GM19372 (cell line): Measurements from ENCODE around the gene OGDHL.
A peak's percentile ranks its signal among the peaks of the same experiment; 100 is the strongest.
"Not testable (repeated sequence)": the region's sequence is repeated elsewhere in the genome, so short reads cannot be mapped to it uniquely, and the experiment has no call there.

Experiments
- ATAC-seq: cut with Tn5 transposase; IDR thresholded peaks from one replicate; pipeline ENCODE4 v1.9.1; 2021; ENCODE audit warnings: mild to moderate bottlenecking, low read depth, moderate library complexity; ENCODE audit not compliant: unreplicated experiment

The OGDHL gene

DNA sequence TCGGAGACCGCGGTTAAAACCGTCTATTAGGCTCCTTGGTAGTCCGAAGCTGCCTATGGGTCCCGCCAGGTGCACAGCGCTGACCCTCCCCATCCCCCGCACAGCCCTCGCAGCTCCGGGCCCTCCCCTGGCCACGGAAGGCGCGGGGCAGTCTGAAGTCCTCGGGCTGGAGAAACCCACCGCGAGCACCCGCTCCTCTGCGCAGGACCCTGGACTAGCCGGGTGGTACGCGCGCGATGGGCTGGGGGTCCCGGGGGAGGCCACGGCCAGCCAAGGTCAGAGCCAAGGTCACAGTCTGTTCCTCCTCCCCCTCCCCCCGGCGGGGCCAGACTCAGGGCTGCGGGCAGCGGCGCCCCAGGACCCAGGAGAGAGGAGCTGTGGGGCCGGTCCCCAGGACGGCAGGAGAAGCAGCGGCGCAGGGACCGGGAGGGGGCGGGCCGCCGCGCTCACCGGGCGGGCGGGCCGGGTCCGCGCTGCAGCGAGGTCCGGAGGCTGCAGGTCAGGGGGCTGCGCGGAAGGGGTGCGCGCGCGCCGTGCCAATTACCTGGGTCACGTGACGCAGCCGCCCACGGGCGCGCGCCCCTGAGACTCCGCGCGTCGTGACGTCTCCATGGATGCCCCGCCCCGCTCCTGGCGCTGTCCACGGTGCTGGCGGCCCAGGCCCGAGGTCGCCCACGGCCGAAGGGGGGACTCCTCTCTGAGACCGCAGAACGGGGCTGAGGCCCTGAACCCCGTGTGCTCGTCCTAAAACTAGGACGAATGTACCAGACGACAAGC lies at the start of gene OGDHL:
OGDHL (minus strand) TSS at position 535 of the 777 bp plus-strand sequence. CDS start 3,731 bp downstream, outside the sequence.
- ATAC-seq: peak; percentile 79

DNA sequence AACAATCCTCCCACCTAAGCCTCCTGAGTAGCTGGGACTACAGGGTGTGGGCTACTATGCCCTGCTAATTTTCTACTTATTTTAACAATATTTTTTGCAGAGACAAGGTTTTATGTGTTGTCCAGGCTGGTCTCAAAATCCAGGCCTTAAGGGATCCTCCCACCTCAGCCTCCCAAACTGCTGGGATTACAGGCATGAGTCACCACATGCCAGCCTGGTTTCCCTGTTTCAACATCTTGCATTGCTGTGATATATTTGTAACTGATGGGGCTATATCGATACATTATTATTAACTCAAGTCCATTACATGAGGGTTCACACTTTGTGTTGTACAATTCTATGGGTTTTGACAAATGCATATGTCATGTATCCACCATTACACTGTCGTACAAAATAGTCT lies 41.9 kb upstream of the OGDHL start:
- no peak for ATAC-seq

DNA sequence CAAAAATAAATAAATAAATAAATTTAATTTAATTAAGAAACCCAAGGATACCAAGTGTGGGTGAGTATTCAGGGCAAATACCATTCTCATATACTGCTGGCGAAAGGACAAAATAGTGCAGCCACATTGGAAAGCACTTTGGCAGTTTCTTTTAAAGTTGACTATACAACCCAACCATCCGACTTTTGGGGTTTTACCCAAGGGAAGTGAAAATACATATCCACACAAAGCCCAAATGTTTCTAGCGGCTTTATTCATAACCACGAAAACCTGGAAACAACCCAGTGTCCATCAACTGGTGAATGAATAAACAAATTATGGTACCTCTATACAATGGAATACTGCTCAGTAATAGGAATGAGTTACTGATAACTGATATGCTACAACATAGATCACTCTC lies 36.2 kb upstream of the OGDHL start:
- ATAC-seq: no peak

DNA sequence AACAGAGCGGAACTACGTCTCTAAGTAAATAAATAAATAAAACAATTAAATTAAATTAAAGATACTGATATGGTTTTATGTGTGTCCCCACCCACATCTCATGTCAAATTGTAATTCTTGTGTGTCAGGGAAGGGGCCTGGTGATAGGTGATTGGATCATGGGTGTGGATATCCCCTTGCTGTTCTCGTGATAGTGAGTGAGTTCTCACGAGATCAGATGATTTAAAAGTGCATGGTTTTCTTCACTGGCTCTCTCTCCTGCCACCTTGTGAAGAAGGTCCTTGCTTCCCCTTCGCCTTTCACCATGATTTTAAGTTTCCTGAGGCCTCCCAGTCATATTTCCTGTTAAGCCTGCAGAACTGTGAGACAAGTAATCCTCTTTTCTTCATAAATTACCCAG lies 29.0 kb upstream of the OGDHL start:
- ATAC-seq: no peak

DNA sequence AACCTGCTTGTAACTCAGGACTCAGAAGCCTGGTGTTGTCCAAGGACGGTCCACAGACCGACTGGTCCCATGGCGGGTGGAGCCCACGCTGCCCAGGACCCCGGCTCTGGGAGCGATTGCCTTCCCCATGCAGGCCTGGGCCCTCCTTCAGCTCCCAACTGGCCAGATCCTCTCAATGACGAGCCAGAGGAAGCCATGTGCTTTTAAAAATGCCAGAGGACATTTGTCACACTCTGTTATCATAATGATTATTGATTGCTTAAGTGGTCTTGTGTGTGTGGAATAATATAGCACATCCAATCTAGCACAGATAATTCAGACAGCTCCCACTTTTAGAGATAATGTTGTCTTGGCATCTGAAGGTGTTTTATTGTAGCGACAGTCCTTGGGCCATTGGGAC lies 22.6 kb upstream of the OGDHL start:
- ATAC-seq: no peak

DNA sequence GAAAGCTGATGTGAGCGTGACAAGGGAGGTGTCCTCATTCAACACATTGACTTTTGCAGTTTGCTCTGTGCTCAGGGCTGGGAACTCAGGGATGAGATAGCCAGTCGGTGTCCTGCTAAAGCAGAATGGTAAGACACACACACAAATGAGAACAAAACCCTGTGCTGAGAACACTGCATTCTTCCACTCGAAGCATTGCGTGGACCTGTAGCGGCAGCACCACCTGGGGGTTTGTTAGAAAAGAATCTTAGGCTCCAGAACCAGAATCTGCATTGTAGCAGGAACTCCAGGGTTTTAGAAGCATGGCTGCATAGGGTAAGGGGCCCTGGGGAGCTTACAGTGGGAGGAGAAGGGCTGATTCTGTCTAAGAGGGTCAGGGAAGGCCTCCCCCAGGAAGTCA lies 21.5 kb upstream of the OGDHL start:
- ATAC-seq: no peak

DNA sequence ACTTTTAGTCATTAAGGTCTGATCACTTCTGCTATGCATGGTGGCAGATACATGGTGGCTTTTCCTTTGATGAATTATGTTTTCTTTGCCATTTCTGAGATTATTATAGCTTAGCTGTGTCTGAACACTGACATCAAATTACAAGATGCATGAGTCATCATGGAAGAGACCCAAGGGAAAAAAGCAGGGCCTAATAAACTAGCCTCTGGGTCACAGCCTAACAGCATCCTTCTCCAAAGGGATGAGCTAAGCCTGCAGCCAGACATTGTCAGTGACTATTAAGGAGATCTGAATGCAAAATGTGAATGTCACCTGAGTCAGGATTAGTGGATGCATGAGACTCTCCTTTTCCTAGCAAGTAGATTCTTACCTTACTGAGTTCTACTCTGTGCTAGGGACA lies 19.1 kb upstream of the OGDHL start:
- ATAC-seq: no peak

DNA sequence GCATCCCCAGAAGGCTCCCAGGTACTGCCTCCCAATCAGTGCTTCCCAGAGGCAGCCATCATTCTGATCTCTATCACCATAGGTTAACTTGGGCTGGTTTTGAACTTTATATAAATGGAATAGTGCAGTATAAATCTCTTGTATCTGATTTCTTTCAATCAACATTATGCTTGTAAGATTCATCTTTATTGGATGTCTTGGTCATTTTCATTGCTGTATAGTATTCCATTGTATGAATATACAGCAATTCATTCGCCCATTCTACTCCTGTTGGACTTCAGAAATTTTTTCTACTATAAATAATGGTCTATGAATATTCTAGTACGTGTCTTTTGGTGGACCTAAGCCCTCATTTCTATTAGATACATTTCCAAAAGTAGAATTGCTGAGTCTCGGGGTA lies 16.1 kb upstream of the OGDHL start:
- ATAC-seq: no peak

DNA sequence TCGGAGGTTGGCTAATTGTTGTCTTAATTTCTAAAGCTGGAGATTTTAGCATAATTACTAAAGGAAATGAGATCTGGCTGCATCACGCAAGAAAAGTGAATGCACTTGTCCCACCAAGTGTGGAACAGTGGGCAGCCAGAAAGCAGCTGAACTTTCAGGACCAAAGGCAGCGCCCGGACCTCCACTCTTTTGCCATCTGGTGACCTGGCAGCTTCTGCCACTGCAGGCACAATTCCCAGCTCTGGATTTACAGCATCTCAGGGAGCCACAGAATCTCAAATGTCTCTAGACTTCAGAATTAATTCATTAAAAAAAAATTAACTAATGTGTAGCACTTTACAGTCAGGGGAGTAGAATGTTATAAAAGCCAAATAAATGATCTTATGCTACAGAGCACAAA lies 14.7 kb upstream of the OGDHL start:
- no peak for ATAC-seq

DNA sequence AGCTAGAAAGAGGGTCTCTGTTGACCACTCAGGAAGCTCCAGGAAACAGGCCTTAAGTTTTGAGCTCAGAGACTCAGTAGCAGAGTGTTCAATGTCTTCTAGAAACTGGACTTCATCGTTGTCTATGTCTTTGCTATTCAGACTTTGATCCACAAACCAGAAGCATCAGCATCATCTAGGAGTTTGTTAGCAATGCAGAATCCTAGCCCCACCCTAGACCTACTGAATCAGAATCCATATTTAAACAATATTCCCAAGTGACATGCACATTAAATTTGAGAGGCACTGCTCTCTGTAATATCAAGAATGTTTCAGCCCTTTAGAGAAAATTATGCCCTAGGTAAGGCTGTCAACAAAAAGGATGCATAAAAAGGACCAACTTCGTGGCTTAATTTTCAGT lies 12.9 kb upstream of the OGDHL start:
- no peak for ATAC-seq

DNA sequence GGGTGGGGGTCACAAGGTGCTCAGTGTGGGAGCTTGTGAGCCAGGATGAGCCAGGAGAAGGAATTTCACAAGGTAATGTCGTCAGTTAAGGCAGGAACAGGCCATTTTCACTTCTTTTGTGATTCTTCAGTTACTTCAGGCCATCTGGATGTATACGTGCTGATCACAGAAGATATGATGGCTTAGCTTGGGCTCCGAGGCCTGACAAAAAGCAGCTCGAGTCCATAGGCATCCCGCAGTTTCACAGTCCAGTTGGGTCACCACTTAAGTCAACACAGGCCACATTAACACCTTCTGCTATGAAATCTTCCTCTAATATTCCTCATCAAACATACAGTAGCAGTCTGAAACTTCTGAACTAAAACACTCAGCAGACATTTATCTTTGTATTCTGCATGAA lies 10.8 kb upstream of the OGDHL start:
- ATAC-seq: not testable (repeated sequence)

DNA sequence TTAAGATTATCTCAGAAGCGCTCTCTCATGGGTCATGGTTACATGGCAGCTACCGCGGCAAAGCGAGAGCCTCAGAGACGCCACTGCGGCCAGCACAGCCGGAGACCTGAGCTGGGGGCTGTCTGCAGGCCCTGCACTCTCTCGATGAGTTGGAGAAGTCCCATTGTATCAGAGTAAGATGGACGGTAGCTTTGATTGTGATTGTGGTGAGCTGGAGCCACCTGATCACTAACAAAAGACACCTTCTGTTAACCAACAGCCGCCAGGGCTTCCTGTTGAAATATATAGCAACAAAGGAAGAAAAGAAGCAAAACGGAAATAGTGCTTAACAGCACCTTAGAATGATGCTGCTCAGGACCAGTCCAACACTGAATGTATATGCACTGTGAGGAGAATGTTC lies 8.9 kb upstream of the OGDHL start:
- not testable (repeated sequence) for ATAC-seq

DNA sequence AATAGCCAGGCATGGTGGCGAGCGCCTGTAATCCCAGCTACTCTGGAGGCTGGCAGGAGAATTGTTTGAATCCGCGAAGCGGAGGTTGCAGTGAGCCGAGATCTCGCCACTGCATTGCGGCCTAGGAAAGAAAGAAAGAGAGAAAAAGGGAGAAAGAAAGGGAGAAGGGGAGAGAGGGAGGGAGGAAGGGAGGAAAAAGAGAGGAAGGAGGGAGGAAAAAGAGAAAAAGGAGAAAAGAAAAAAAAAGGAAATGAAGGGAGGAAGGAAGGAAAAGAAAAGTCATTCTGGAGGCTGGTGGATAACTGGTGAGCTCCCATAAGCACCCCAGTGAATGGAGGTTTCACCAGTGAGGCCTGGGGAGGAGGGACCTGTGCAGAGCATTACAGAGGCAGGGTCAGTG lies 7.6 kb upstream of the OGDHL start:
- ATAC-seq: no peak

DNA sequence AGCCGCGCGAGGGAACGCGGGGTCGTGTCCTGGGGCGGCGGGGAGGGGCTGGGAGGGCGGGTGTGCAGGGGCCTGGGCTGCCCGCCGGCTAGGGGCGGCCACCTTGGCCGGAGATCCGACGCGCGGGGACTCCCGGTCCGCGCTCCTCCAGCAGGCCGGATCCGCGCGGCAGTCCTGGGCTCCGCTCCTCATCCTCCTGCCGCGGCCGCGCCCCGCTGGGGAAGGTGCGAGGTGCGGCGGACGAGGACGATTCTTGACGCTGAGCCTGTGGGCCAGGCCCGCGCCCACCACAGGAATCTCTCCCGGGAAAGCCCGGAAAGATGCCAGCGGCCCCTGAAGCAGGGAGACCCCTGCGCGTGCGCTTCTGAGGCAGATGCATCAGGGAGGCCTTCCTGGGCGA lies 6.6 kb upstream of the OGDHL start:
- ATAC-seq: no peak

DNA sequence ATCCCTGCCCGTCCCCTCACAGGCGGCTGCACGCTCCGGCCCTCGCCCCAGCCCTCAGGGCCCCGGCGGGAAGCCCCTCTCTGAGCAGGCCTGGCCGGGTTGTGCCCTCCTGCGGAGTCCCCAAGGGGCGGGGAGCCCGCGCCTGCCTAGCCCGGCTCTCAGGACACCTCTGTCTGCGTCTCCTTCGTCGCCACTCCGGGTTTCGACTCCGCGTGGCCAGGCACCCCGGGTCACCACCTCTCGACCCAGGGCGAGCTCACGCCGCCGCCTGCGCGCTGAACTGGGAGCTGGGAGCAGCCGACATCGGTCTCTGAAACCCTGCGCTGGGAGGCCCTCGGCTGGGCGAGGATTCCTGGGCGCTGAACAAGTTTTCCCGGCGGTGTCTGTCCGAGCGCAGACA lies 6.2 kb upstream of the OGDHL start:
- no peak for ATAC-seq

DNA sequence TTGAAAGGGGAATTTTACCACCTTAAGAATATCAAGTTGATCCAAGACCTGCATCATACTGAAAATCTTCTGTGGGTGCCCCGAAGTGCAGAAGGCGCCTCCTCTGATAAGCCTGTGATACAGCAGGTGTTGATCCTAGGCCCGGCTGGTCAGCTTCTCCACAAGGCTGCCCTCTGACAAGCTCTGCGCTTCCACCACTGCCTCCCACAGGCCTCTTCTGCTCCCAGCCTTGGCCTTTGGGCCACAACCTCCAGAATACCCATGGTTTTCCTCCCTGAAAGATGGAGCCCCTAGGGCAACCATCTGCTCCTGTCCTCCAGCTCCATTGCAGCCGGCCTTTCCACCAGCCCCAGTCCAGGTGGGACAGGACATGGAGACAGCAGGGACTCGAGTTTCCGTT lies 5.6 kb upstream of the OGDHL start:
- no peak for ATAC-seq

DNA sequence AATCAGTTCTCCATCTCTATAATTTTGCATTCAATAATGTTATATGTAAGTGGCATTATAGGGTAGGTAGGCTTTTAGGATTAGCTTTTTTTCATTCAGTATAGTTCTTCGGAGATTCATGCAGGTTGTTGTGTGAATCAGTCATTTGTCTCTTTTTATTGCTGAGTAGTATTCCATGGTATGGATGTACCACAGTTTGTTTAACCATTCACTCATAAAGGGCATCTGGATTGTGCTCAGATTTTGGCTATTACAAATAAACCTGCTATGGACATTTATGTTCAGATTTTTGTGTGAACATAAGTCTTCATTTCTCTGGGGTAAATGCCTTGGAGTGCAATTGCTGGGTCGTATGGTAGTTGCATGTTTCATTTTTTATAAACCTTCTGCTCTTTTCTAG lies 4.4 kb upstream of the OGDHL start:
- ATAC-seq: no peak

DNA sequence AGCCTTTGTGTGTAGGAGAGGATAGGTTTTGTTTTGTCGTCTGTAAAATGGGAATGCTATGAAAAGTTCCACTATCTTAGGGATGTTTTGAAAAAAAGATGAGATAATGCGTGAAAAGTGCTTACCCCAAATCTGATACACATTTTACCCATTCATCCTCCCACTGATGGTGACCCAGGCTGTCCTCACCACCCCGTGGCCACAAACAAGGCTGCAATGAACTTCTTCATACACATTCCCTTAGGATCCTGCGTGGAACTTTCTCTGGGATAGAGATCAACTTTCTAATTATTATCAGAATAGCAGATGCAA lies 399 bp upstream of the OGDHL start:
- ATAC-seq: no peak

DNA sequence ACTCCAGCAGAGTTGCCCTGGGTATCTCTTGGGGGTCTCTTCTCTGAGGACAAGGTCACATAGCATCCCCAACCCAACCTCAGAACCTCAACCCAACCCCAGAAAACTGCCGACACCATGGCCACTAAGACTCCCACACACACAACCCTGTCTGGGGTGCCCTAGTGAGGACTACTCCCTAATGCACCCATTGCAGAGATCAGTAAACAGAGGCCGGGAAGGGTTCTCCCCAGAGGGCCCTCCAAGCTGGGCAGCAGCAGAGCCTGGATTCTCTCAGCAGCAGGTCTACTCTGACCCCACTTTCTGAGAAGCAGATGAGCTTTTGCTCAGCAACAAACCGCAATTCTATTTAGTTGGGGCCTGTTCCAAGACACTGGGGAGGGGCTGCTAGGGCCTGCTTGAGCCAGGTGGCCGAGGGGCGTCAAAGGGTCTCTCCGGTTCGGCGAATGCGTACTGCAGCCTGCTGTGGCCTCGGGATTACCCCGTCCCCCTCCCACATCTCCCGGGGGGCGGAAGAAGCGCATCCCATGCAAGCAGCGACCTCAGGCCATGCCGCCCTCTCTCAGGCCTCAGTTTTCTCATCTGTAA lies 828 bp downstream of the OGDHL start:
- no peak for ATAC-seq

DNA sequence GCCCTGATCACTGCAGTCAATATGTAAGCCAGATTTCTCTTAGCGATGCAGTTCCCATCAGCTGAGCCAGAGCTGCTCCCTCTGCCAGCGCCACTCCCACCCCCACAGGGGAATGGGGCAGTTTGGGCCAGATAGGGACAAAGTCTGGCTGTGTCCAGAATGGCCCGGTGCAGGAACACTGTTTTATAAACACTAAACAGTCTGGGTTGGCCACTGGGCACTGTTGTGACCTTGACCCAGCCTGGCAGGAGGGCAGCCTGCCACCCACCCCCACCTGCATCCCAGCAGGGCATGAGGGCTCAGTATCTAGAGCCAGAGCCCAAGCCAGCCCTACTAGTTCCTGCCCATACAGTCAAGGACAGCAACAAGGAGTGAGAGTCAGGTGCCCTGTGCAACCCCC lies 1.3 kb downstream of the OGDHL start:
- ATAC-seq: no peak

DNA sequence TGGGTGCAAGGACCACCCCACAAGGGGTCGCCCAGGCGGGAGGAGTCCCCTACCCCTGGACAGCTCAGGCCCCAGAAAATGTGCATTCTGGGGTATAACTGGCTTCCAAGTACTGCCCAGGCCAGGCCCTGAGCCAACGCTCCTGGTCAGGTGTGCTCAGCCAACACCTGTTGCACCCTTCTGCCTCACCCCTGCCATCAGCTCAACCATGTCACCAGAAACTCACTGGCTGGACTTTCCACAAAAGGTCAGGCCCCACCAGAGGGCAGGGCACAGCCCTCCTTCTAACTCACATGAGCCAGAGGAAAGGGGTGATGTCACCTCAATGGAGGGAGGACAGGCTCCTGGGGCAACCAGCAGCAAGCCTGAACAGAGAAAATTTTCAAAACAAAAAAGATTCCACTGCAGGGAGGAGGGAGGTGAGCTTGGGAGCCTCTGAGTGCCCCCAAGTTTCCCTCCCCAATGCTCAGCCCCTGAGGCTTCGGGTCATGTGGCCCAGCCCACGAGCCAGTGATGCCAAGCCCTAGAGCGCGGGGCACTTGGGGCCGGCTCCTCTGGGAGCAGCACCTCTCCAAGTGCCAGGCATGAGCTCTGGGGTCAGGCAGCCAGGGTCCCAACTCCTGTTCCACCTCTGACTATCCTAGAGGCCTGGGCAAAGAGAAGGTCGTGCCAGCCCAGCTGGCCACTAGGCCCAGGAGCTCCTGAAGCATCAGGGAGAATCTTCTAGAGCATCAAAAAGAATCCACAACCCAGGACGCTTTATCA lies 2.2 kb downstream of the OGDHL start:
- no peak for ATAC-seq
